HG02610 (cell line): ENCODE results near the gene HRH2.
"Not testable (repeated sequence)": the region's sequence is repeated elsewhere in the genome, so short reads cannot be mapped to it uniquely, and the experiment has no call there.

Experiments
- ATAC-seq: cut with Tn5 transposase; IDR thresholded peaks from one replicate; pipeline ENCODE4 v1.9.1; 2021; ENCODE audit warnings: mild to moderate bottlenecking, moderate library complexity; ENCODE audit not compliant: unreplicated experiment

HRH2 gene

GRCh38 chr5:175657593-175658271 lies at the start of gene HRH2:
HRH2 (plus strand) TSS chr5:175658071; CDS start chr5:175683234, 25,163 bp downstream.
- no peak for ATAC-seq

- no peak for ATAC-seq
These were observed 48.3 kb upstream of the HRH2 start for GRCh38 chr5:175609526-175609925.

GRCh38 chr5:175610381-175610780 lies 47.5 kb upstream of the HRH2 start:
- no peak for ATAC-seq

- no peak for ATAC-seq
These were observed 47.0 kb upstream of the HRH2 start for GRCh38 chr5:175610898-175611297.

GRCh38 chr5:175614223-175614815 lies 43.6 kb upstream of the HRH2 start:
- no peak for ATAC-seq

GRCh38 chr5:175614861-175615260 lies 43.0 kb upstream of the HRH2 start:
- no peak for ATAC-seq

- ATAC-seq = no peak
These were observed 41.8 kb upstream of the HRH2 start for GRCh38 chr5:175616083-175616482.

GRCh38 chr5:175616527-175616926 lies 41.3 kb upstream of the HRH2 start:
- ATAC-seq = not testable (repeated sequence)

- ATAC-seq = no peak
These were observed 40.4 kb upstream of the HRH2 start for GRCh38 chr5:175617447-175617846.

- no peak for ATAC-seq
These were observed 37.3 kb upstream of the HRH2 start for GRCh38 chr5:175620527-175620926.

- ATAC-seq = no peak
These were observed 35.9 kb upstream of the HRH2 start for GRCh38 chr5:175621971-175622370.

- no peak for ATAC-seq
These were observed 34.8 kb upstream of the HRH2 start for GRCh38 chr5:175623088-175623487.

GRCh38 chr5:175624316-175624715 lies 33.6 kb upstream of the HRH2 start:
- no peak for ATAC-seq

GRCh38 chr5:175627005-175627404 lies 30.9 kb upstream of the HRH2 start:
- ATAC-seq = no peak

GRCh38 chr5:175627739-175628138 lies 30.1 kb upstream of the HRH2 start:
- no peak for ATAC-seq

- ATAC-seq = no peak
These were observed 29.2 kb upstream of the HRH2 start for GRCh38 chr5:175628668-175629067.

GRCh38 chr5:175629261-175629660 lies 28.6 kb upstream of the HRH2 start:
- ATAC-seq = no peak

- no peak for ATAC-seq
These were observed 28.1 kb upstream of the HRH2 start for GRCh38 chr5:175629793-175630192.

GRCh38 chr5:175635854-175636584 lies 21.9 kb upstream of the HRH2 start:
- ATAC-seq = no peak

- no peak for ATAC-seq
These were observed 19.6 kb upstream of the HRH2 start for GRCh38 chr5:175638305-175638704.

- ATAC-seq = no peak
These were observed 17.6 kb upstream of the HRH2 start for GRCh38 chr5:175640106-175640775.

- no peak for ATAC-seq
These were observed 14.9 kb upstream of the HRH2 start for GRCh38 chr5:175642998-175643397.
